GM19025 (cell line): Measurements from ENCODE around the gene STK39.
"Not testable (repeated sequence)": the region's sequence is repeated elsewhere in the genome, so short reads cannot be mapped to it uniquely, and the experiment has no call there.

Source experiments
- ATAC-seq: cut with Tn5 transposase; IDR thresholded peaks from one replicate; pipeline ENCODE4 v1.9.1; 2021; ENCODE audit warnings: mild to moderate bottlenecking, low read depth, moderate library complexity; ENCODE audit not compliant: unreplicated experiment

STK39 gene

GRCh38 chr2:168143813-168144212, 103.6 kb downstream of the STK39 start:
- ATAC-seq, result no peak

DNA sequence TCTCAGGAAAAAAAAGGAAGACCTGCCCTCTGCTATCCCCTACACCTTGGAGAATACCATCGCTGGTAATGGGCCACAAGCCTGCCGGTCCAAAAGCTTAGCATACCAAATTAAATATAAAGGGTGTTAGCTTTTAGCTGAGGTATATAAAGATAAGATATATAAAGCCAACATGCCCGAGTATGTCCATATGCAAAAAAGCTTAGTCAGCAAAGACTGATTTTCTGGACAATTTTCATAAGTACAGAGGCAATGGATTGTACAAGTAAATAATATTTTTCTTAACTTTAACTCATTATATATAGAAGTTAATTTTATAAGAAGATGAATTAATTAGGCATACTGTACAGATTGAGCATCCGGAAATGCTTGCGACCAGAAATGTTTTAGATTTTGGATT, 106.5 kb downstream of the STK39 start:
- no peak for ATAC-seq

GRCh38 chr2:168139852-168140251, 107.5 kb downstream of the STK39 start:
- ATAC-seq, result no peak

GRCh38 chr2:168138901-168139300, 108.5 kb downstream of the STK39 start:
- ATAC-seq, result no peak

GRCh38 chr2:168138374-168138773, 109.0 kb downstream of the STK39 start:
- no peak for ATAC-seq

DNA sequence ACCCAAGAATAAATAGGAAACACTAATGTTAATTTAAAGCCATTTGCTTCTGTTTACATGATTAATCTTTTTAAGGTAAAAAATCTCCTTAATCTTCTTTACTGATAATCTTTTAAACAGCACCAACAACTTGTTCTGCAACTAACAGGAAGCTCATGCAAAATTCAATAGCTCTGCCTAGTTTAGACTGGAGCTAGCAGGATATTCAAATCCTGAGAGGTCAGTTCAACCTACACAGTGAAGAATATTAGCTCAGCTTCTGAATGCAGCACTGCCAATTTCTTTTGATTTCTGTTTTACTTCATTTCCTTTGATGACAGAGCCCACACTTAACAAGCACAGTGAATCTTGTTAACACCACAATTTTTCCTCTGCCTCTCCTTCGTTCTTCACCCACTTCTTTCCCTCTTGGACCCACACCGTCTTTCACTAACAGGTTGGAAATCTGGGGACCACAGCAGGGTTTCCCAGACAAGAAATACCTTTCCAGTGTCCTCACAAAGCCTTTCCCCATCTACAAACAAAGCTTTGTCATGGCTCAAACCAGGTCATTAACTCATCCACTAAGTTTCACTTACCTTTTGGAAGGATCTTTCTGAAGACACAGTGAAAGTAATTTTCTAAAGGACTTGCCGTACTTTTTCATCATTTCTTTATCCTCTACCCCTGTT, 109.8 kb downstream of the STK39 start:
- ATAC-seq, result no peak

- ATAC-seq, result no peak
Measured at GRCh38 chr2:168136392-168136977, 110.9 kb downstream of the STK39 start.

DNA sequence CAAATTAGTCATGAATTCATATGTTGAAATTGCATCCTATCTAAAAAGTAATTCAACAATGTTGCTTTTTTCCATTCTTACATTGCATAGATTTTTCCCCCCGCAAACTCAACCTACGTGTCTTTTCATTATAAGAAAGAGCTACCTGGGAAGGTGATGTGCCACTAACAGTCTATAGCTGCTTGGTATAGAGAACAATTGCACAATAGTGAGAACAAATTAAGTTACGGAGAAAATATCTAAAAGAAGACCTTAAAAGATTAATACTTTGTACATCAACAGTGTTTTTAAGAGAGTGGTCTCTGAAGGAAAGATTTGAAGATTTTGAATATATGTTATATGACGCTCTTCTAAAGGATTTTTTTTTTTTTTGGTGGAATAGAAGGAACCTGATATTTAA, 111.8 kb downstream of the STK39 start:
- ATAC-seq, result no peak

DNA sequence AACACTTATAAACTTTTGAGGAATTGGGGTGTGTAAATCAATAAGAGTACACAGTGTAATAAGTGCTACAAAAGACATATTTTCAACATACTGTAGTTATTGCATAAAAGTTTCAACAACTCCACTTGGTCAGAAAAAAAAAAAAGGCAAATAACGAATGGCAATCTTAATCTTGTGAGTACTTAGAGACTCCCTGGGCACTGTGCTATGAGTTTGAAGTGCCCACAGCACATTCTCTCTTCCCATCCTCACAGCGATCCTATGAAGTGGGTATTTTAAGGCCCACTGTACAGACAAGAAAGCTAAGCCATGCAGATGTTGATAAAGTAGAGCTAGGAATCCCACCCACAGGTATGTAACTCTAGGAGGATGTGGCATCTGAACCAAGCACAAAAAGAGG, 112.3 kb downstream of the STK39 start:
- no peak for ATAC-seq

DNA sequence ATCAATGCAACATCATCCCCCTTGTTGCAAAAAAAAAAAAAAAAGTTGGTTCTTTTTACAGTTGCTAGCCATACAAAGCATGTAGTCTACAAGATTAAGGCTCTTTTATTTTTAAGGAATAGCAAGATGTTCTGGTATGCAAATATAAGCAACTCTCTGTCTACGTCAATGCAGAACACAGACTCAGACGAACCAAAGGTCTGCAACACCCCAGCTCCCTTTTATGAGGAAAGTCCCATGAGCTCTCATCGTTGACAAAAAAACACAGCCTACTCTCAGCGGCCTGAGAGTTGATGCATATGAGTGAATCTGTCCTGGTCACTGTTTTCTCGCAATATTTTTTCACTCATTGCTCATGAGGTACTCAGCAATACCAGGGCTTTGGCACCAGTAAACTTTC, 112.9 kb downstream of the STK39 start:
- no peak for ATAC-seq

- no peak for ATAC-seq
Measured at GRCh38 chr2:168132389-168132788, 115.0 kb downstream of the STK39 start.

GRCh38 chr2:168130346-168130745, 117.0 kb downstream of the STK39 start:
- ATAC-seq, result no peak

DNA sequence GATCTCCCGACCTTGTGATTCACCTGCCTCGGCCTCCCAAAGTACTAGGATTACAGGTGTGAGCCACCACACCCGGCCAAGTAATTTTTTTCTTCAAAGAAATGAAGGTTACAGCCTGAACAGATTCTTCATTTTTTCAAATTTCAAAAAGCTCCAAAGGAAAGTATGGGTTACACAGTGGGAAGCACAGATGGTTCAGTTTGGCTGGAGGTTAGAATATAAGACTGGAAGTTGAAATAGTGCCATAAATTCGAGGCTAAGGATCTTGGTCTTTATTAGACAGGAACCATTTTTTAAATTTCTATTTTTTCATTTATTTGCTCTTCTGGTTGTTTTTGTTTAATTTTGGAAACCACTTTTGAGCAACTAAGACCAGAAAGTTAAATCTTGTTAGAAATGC, 120.0 kb downstream of the STK39 start:
- no peak for ATAC-seq

GRCh38 chr2:168122210-168122609, 125.2 kb downstream of the STK39 start:
- ATAC-seq, result not testable (repeated sequence)

DNA sequence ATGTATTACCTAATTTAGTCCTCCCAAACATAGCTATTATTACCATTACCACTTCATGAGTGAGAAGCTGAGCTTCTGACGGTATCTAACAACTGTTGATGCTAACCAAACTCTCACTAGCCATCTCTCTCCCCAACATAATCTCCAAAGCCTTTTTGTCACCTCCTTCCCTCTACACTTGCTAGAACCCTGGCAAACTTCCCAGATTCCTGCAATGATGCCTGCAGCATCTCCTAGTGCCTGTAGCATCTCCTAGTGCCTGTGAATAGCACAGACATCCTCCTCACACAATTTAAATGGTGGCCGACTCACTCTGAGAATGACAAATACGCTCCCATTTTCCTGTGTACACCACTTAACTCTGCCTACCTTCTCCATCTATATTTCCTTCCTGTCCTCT, 126.7 kb downstream of the STK39 start:
- ATAC-seq, result no peak

- ATAC-seq, result no peak
Measured at GRCh38 chr2:168120310-168120709, 127.1 kb downstream of the STK39 start.

DNA sequence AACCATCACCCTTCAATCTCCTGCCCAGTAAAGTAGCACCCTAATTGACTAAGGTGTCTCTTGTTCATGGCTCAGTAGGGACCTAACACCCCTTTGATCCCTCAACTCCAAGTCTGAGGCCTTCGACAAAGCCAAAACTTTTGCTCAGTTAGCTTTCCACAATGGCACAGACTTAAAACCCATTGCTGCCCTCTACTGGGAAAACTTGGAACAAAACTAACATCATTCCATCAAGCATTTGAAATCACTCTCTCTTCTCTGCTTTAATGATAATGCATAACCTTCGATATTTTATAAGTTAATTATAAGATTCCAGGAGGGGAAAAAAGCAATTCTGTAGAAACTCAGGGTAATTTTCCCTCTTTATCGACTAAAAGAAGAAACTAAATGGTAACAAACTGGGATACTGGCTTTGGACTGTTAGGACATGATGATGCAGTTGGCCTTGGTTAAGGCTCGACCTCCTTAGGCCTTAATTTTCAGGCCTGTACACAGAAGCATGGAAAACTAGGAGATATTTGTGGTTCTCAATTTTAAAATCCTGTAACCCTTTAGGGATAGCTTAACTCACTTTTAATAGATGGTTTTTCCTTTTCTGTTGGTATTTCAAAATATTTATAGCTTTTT, 127.8 kb downstream of the STK39 start:
- ATAC-seq, result no peak

GRCh38 chr2:168118733-168119514, 128.5 kb downstream of the STK39 start:
- ATAC-seq, result no peak

DNA sequence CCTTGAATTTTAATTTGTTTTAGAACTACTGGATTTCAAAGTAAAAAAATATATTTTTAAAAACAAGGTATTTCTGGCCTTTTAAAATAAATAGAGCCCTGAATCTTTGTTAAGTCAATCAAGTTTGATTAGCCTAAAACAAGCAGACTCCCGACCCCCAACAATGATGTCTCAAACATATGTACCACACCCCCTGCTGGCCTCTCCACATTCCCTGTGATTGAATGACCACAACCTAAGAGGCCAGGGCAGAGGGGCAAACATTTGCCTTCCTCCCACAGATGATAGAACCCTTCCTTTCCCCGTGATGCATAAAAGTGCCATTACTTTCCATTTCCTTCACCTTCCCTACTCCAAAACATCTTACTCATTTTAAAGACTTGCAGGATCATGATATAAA, 130.9 kb downstream of the STK39 start:
- ATAC-seq, result no peak

GRCh38 chr2:168114619-168115018, 132.8 kb downstream of the STK39 start:
- ATAC-seq, result no peak

GRCh38 chr2:168114040-168114439, 133.4 kb downstream of the STK39 start:
- no peak for ATAC-seq
